ENCODE data around the gene PPP2R5D.
"Not testable (repeated sequence)": the region's sequence is repeated elsewhere in the genome, so short reads cannot be mapped to it uniquely, and the experiment has no call there.

Gene PPP2R5D

DNA sequence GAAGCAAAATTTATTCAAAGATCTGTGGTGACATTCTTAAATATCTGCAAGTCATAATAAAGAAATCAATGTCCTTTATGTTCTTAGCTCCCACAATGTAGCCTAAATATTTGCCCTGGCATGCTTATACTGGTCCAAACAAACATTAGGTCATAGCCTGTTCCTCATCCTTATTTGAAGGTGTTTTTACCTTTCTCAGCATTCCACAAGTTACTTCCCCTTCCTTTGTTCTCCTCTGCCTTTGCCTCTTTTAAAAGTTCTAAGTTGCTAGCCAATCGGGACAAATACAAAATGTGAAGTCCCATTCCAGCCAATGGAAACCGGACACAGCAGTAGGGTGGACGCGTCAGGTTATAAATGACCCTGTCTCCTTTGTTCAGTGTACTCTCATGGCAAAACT lies 30.0 kb upstream of the PPP2R5D start:
- H3K27me3 ChIP-seq (ENCODE audit: insufficient read depth, low read length); H3K4me1 ChIP-seq (ENCODE audit: insufficient read depth, low read length); H2AFZ ChIP-seq (ENCODE audit: low read depth, low read length); H3K4me3 ChIP-seq (ENCODE audit: low read length); H3K9me3 ChIP-seq (ENCODE audit: low read length); H3K36me3 ChIP-seq (ENCODE audit: insufficient read depth, low read length): not testable (repeated sequence)

GRCh38 chr6:42958125-42958524 lies 26.2 kb upstream of the PPP2R5D start:
- no peak overlapping the region for H3K4me3 ChIP-seq (ENCODE audit: low read length)
- H3K27me3 ChIP-seq (ENCODE audit: insufficient read depth, low read length) = no peaks in the 10 kb centered on the region
- no peaks in the 10 kb centered on the region for H3K9me3 ChIP-seq (ENCODE audit: low read length)
- peaks cover 3% of the 10 kb centered on the region for H3K36me3 ChIP-seq (ENCODE audit: insufficient read depth, low read length)
- H2AFZ ChIP-seq (ENCODE audit: low read depth, low read length) = no peak overlapping the region
- no peaks in the 10 kb centered on the region for H3K4me1 ChIP-seq (ENCODE audit: insufficient read depth, low read length)

- peaks cover 12% of the 10 kb centered on the region for H3K36me3 ChIP-seq (ENCODE audit: insufficient read depth, low read length)
- no peak overlapping the region for H2AFZ ChIP-seq (ENCODE audit: low read depth, low read length)
- H3K9me3 ChIP-seq (ENCODE audit: low read length) = no peaks in the 10 kb centered on the region
- no peak overlapping the region for H3K4me3 ChIP-seq (ENCODE audit: low read length)
- no peaks in the 10 kb centered on the region for H3K4me1 ChIP-seq (ENCODE audit: insufficient read depth, low read length)
- H3K27me3 ChIP-seq (ENCODE audit: insufficient read depth, low read length) = no peaks in the 10 kb centered on the region
Observed at GRCh38 chr6:42959917-42960242, 24.5 kb upstream of the PPP2R5D start.

GRCh38 chr6:42960243-42961019 lies 23.9 kb upstream of the PPP2R5D start, which contains the start of gene GNMT:
Gene GNMT, plus strand, starts transcription at chr6:42960754. Its CDS starts 14 bp downstream, at chr6:42960768.
- Histone ChIP-seq H3K4me1 (ENCODE audit: insufficient read depth, low read length) (no peaks in the 10 kb centered on the region), H3K36me3 (ENCODE audit: insufficient read depth, low read length) (peaks cover 18% of the 10 kb centered on the region), H3K4me3 (ENCODE audit: low read length) (no peak within 1 kb of the TSS), H2AFZ (ENCODE audit: low read depth, low read length) (no peak within 1 kb of the TSS), H3K9me3 (ENCODE audit: low read length) (no peaks in the 10 kb centered on the region), H3K27me3 (ENCODE audit: insufficient read depth, low read length) (no peaks in the 10 kb centered on the region)

- Histone ChIP-seq H3K9me3 (ENCODE audit: low read length) (no peaks in the 10 kb centered on the region), H3K27me3 (ENCODE audit: insufficient read depth, low read length) (no peaks in the 10 kb centered on the region), H2AFZ (ENCODE audit: low read depth, low read length) (no peak overlapping the region), H3K4me3 (ENCODE audit: low read length) (no peak overlapping the region), H3K36me3 (ENCODE audit: insufficient read depth, low read length) (peaks cover 20% of the 10 kb centered on the region), H3K4me1 (ENCODE audit: insufficient read depth, low read length) (no peaks in the 10 kb centered on the region)
Observed at GRCh38 chr6:42961020-42961470, 23.3 kb upstream of the PPP2R5D start.

GRCh38 chr6:42962096-42962495 lies 22.3 kb upstream of the PPP2R5D start:
- Histone ChIP-seq H2AFZ (ENCODE audit: low read depth, low read length) (no peak overlapping the region), H3K36me3 (ENCODE audit: insufficient read depth, low read length) (peaks cover 27% of the 10 kb centered on the region), H3K27me3 (ENCODE audit: insufficient read depth, low read length) (no peaks in the 10 kb centered on the region), H3K9me3 (ENCODE audit: low read length) (no peaks in the 10 kb centered on the region), H3K4me1 (ENCODE audit: insufficient read depth, low read length) (no peaks in the 10 kb centered on the region), H3K4me3 (ENCODE audit: low read length) (no peak overlapping the region)

DNA sequence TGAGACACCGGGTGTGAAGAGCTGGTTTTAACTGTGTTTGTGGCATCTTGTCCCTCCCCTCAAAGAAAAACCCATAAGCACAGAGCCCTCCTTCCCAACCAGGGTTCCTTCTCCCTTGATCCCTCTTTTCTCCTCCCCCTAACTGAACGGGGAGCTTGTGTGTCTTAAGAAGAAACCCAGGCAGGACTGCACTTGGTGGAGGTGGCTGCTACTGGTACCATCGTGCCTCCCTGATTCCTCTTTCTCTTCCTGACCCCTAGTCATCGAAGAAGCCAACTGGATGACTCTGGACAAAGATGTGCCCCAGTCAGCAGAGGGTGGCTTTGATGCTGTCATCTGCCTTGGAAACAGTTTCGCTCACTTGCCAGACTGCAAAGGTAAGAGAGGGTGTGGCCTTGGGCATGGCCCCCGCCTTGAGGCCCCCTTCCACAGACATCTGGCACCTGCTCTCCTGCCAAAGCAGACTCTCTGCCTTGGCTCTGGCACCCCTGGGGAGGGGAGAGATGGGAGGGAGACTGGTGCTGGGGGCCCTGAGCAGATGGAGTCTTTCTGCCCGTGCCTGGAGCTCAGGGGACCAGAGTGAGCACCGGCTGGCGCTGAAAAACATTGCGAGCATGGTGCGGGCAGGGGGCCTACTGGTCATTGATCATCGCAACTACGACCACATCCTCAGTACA lies 21.7 kb upstream of the PPP2R5D start:
- no peaks in the 10 kb centered on the region for H3K27me3 ChIP-seq (ENCODE audit: insufficient read depth, low read length)
- H2AFZ ChIP-seq (ENCODE audit: low read depth, low read length) = no peak overlapping the region
- H3K4me1 ChIP-seq (ENCODE audit: insufficient read depth, low read length) = no peaks in the 10 kb centered on the region
- H3K36me3 ChIP-seq (ENCODE audit: insufficient read depth, low read length) = peaks cover 30% of the 10 kb centered on the region
- no peak overlapping the region for H3K4me3 ChIP-seq (ENCODE audit: low read length)
- H3K9me3 ChIP-seq (ENCODE audit: low read length) = no peaks in the 10 kb centered on the region

- no peaks in the 10 kb centered on the region for H3K4me1 ChIP-seq (ENCODE audit: insufficient read depth, low read length)
- no peak overlapping the region for H3K4me3 ChIP-seq (ENCODE audit: low read length)
- no peaks in the 10 kb centered on the region for H3K27me3 ChIP-seq (ENCODE audit: insufficient read depth, low read length)
- H3K36me3 ChIP-seq (ENCODE audit: insufficient read depth, low read length) = peaks cover 30% of the 10 kb centered on the region
- H3K9me3 ChIP-seq (ENCODE audit: low read length) = no peaks in the 10 kb centered on the region
- H2AFZ ChIP-seq (ENCODE audit: low read depth, low read length) = no peak overlapping the region
Observed at GRCh38 chr6:42963179-42963854, 21.1 kb upstream of the PPP2R5D start.

DNA sequence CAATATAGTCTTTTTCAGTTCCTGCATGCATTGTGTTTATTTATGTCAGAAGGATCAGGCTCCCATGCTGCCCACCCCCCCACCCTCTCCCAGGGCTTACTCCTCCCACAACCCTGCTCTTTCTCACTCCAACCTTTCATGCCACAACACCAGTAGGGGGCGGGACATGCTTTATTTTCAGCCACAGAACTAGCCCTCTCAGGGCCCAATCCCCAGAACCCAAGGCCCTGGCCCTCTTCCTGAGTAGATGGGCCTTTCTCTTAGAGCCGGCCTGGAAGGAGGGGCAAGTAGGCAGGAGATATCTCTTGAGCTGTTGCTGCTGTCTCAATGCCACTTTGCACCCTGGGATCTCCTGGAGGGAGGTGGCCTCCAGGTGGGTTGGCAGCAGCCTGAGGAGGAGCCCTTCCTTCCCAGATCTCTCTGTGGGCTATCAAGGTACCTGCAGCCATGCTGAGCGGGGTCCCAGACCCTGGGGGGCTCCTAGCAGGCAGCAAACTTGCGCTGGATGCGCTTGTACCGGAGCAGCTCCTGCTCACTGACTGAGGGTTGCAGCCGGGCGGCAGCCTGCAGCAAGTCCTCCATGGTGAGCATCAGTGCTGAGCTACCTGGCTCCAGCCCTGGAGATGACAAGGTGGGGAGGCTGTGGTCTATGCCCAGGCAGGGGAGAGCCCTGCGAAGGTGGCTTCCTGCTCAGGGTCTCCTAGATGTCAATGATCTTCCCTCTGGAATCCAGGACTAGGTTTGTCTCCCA lies 20.3 kb upstream of the PPP2R5D start:
- no peak overlapping the region for H2AFZ ChIP-seq (ENCODE audit: low read depth, low read length)
- no peaks in the 10 kb centered on the region for H3K4me1 ChIP-seq (ENCODE audit: insufficient read depth, low read length)
- H3K9me3 ChIP-seq (ENCODE audit: low read length) = no peaks in the 10 kb centered on the region
- peaks cover 33% of the 10 kb centered on the region for H3K36me3 ChIP-seq (ENCODE audit: insufficient read depth, low read length)
- no peaks in the 10 kb centered on the region for H3K27me3 ChIP-seq (ENCODE audit: insufficient read depth, low read length)
- H3K4me3 ChIP-seq (ENCODE audit: low read length) = no peak overlapping the region

DNA sequence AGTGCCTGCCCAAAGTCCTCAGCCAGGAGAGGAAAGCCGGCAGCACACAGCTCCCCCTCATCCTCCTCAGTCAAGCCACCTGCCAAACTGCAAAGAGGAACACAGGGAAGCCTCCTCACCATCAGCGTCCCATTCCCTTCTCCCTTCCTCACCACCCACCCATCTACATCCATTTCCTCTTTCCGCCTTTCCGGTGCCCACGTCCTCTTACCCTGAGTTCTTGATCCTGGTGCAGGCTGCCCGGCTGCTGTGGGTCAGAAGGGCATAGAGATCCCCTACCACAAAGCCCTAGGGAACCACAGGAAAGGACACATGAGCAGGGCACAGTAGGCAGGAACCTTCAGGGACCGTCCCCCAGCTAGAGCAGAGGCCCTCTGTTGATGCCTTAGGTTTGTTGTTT lies 17.8 kb upstream of the PPP2R5D start:
- H3K4me1 ChIP-seq (ENCODE audit: insufficient read depth, low read length) = no peaks in the 10 kb centered on the region
- no peak overlapping the region for H3K4me3 ChIP-seq (ENCODE audit: low read length)
- peaks cover 33% of the 10 kb centered on the region for H3K36me3 ChIP-seq (ENCODE audit: insufficient read depth, low read length)
- no peaks in the 10 kb centered on the region for H3K9me3 ChIP-seq (ENCODE audit: low read length)
- H2AFZ ChIP-seq (ENCODE audit: low read depth, low read length) = no peak overlapping the region
- no peaks in the 10 kb centered on the region for H3K27me3 ChIP-seq (ENCODE audit: insufficient read depth, low read length)

DNA sequence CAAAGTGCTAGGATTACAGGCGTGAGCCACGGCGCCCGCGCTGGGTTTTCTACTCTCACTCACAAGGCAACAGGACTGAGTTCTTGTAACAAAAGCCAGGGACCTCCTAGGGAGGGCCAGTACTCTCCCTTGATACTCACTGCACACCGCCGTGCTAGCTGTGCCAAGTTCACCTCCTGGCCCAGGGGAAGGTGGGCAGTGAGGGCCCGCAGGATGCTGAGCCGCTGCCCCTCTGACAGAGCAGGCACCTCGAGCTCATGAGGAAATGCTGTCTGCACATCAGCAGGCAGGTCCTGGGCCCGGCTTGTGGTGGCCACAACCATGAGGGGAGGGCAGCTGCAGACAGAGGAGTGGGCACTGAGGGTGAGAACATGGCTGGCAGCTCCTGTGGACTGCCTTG lies 17.1 kb upstream of the PPP2R5D start:
- Histone ChIP-seq H3K4me3 (ENCODE audit: low read length) (no peak overlapping the region), H2AFZ (ENCODE audit: low read depth, low read length) (no peak overlapping the region), H3K9me3 (ENCODE audit: low read length) (no peaks in the 10 kb centered on the region)

GRCh38 chr6:42968126-42968701 lies 16.2 kb upstream of the PPP2R5D start:
- Histone ChIP-seq H2AFZ (ENCODE audit: low read depth, low read length) (no peak overlapping the region), H3K4me1 (ENCODE audit: insufficient read depth, low read length) (no peaks in the 10 kb centered on the region), H3K4me3 (ENCODE audit: low read length) (no peak overlapping the region), H3K27me3 (ENCODE audit: insufficient read depth, low read length) (no peaks in the 10 kb centered on the region), H3K36me3 (ENCODE audit: insufficient read depth, low read length) (peaks cover 30% of the 10 kb centered on the region), H3K9me3 (ENCODE audit: low read length) (no peaks in the 10 kb centered on the region)

More for the DNA sequence above, 17.1 kb upstream of the PPP2R5D start:
- no peaks in the 10 kb centered on the region for H3K4me1 ChIP-seq (ENCODE audit: insufficient read depth, low read length)
- H3K36me3 ChIP-seq (ENCODE audit: insufficient read depth, low read length) = peaks cover 30% of the 10 kb centered on the region
- no peaks in the 10 kb centered on the region for H3K27me3 ChIP-seq (ENCODE audit: insufficient read depth, low read length)
